Activated gamma-delta T cell treated with Interleukin-2 at 50 U/mL for 16 hours (primary cell): ENCODE measurements around the gene TASL.
"Not testable (repeated sequence)": the region's sequence is repeated elsewhere in the genome, so short reads cannot be mapped to it uniquely, and the experiment has no call there.

Experiments used
- DNase-seq: peaks from one replicate; pipeline ENCODE4 v3.0.0-alpha.2; 2020

TASL gene

GRCh38 chrX:30573125-30573524 lies 4.4 kb downstream of the TASL start:
- DNase-seq: no peak

DNA sequence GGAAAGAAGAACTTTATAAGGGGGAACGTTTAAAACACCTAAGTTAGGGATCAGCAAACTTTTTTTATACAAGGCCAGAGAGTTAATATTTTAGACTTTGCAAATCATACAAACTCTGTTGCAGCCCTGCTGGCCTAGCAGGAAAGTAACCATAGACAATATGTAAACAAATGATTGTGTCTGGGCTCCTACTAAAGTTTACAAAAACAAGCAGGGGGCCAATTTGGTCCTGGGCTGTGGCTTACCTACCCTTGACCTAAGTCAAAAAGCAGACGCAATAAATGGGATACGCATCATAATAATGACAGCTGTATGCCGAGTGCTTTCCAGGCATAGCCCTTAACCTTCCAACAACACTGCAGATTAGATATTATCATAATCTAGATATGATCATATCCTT lies 4.9 kb downstream of the TASL start:
- DNase-seq: no peak

DNA sequence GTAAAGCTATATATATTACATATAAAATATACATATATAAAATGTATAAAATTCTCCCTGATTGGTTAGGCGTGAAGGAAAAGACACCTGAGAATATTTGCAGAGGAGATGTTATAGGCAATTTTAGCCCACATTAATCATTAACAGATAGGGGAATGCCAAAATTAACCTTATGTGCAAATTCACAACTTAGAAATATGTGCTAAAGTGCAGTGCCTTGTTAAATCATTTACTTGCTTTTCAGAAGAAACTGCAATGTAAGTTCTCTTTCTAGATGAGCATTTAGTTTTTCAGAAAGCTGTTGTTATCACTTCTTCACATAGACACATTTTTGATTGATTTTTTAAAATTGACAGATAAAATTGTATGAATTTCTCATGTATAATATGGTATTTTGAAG lies 5.6 kb downstream of the TASL start:
- no peak for DNase-seq

GRCh38 chrX:30570505-30570904 lies 7.1 kb downstream of the TASL start:
- DNase-seq: no peak

- no peak for DNase-seq
These were observed 9.4 kb downstream of the TASL start for GRCh38 chrX:30568136-30568535.

- not testable (repeated sequence) for DNase-seq
These were observed 14.5 kb downstream of the TASL start for GRCh38 chrX:30563070-30563469.

GRCh38 chrX:30561191-30561590 lies 16.4 kb downstream of the TASL start:
- no peak for DNase-seq

- no peak for DNase-seq
These were observed 39.3 kb downstream of the TASL start for GRCh38 chrX:30538271-30538670.

DNA sequence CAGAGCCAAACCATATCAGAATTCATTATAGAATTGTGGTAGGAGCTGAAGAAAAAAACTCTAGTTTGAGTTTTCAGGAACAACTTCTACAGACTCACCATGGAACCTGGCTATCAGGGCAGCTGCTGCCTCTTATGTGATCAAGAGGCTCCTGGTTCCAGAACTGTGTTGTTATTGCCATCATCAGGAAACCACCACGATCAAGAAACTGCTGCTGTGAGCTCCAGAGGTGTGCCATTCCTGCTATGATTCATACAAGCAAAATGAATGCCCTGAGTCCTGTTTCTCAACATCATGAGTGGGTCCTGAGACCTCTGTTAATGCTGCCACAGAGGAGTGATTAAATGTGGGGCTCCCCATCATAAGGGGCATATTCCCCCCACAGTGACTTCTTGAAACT lies 43.7 kb downstream of the TASL start:
- no peak for DNase-seq

DNA sequence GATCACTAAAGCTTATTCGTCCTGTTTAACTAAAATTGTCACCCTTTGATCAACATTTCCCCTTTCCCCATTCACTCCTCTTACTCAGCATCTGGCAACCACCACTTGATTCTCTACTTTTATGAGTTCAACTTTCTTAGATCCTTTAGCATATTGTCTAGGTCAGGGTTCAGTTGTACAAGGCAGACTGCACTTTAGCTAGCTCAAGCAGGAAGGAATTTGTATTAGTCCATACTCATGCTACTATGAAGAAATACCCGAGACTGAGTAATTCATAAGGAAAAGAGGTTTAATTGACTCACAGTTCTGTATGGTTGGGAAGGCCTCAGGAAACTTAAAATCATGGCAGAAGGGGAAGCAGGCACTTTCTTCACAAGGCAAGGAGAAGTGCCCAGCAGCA lies 44.3 kb downstream of the TASL start:
- no peak for DNase-seq

- DNase-seq: no peak
These were observed 47.0 kb downstream of the TASL start for GRCh38 chrX:30530606-30531005.

GRCh38 chrX:30525732-30526131 lies 51.8 kb downstream of the TASL start:
- no peak for DNase-seq

GRCh38 chrX:30521440-30522182 lies 56.0 kb downstream of the TASL start:
- no peak for DNase-seq

- DNase-seq: no peak
These were observed 64.3 kb downstream of the TASL start for GRCh38 chrX:30513284-30513683.
